H1 (cell line): Measurements from ENCODE around the gene SMAD6. TPM values are rescaled to one million over a fixed set of nuclear protein-coding genes. Genes with fewer than 3 reads are reported as not detected.

Experiments
- CTCF ChIA-PET: fragments of 300-600 bp; sonication (Branson Sonifier 250); formaldehyde crosslinking; loops from one replicate; lab custom pipeline; 2021; ENCODE audit not compliant: partially characterized antibody; lab: Charles Lee
- POLR2A ChIA-PET: fragments of 300-600 bp; sonication (Branson Sonifier 250); formaldehyde crosslinking; loops from one replicate; lab custom pipeline; 2021; ENCODE audit warnings: inconsistent platforms; ENCODE audit not compliant: partially characterized antibody; lab: Charles Lee
- DNase-seq, 2 experiments: peaks; one replicate each; pipeline versions ENCODE4 v3.0.0 to v3.0.0-alpha.2; 2010 to 2022; ENCODE audit warnings: low spot score in 2 of 2, low read depth in 1 of 2, mixed read lengths in 1 of 2
- FAIRE-seq: peaks from 2 replicates; lab custom pipeline; 2011; peaks lifted over from hg19 to GRCh38; lab: Jason Lieb, UNC
- H2AFZ ChIP-seq: 2 replicates; pipeline ENCODE4 v1.8.1; 2012; ENCODE audit warnings: low read length, inconsistent platforms
- H2AK5ac ChIP-seq: 2 replicates; pipeline ENCODE4 v1.6.1; 2013; ENCODE audit warnings: low read depth, low read length
- H2BK120ac ChIP-seq: replicated peaks from 2 replicates; pipeline ENCODE3; 2013; ENCODE audit warnings: low read depth, low read length, inconsistent platforms
- H2BK12ac ChIP-seq: 2 replicates; pipeline ENCODE4 v1.6.1; 2013; ENCODE audit warnings: low read depth, low read length
- H2BK15ac ChIP-seq: 2 replicates; pipeline ENCODE4 v1.6.1; 2013; ENCODE audit warnings: low read length
- H2BK20ac ChIP-seq: 2 replicates; pipeline ENCODE4 v1.6.1; 2013; ENCODE audit warnings: low read length
- H2BK5ac ChIP-seq: 2 replicates; pipeline ENCODE4 v1.6.1; 2013; ENCODE audit warnings: low read depth, low read length
- H3K14ac ChIP-seq: 2 replicates; pipeline ENCODE4 v1.6.1; 2013; ENCODE audit warnings: inconsistent platforms; ENCODE audit not compliant: insufficient read length
- H3K18ac ChIP-seq: 2 replicates; pipeline ENCODE4 v1.6.1; 2013; ENCODE audit warnings: low read length; ENCODE audit errors: extremely low read depth
- H3K23ac ChIP-seq: 2 replicates; pipeline ENCODE4 v1.6.1; 2013; ENCODE audit warnings: inconsistent platforms; ENCODE audit not compliant: insufficient read length
- H3K23me2 ChIP-seq: 2 replicates; pipeline ENCODE4 v1.6.1; 2013; ENCODE audit warnings: low read depth, low read length
- H3K27ac ChIP-seq: 2 replicates; pipeline ENCODE4 v1.6.1; 2011; ENCODE audit warnings: low read depth, low read length, inconsistent platforms
- H3K27me3 ChIP-seq, 4 experiments: replicated peaks in 1 of 4; 1 replicate in 1 of 4; 2 replicates in 3 of 4; pipeline versions ENCODE4 v1.6.1 to v1.8.1; 2011 to 2013; ENCODE audit warnings: low read length in 3 of 4, mild to moderate bottlenecking in 3 of 4, inconsistent platforms in 2 of 4, mixed read lengths in 2 of 4, moderate library complexity in 1 of 4; ENCODE audit not compliant: control insufficient read depth in 3 of 4, insufficient read depth in 3 of 4; ENCODE audit errors: extremely low read depth in 1 of 4
- H3K36me3 ChIP-seq, 4 experiments: 2 replicates each; pipeline versions ENCODE4 v1.6.1 to v1.8.1; 2011 to 2013; ENCODE audit warnings: mild to moderate bottlenecking in 4 of 4, low read length in 3 of 4, moderate library complexity in 2 of 4, control low read depth in 1 of 4, inconsistent platforms in 1 of 4; ENCODE audit not compliant: insufficient read depth in 4 of 4, control insufficient read depth in 2 of 4
- H3K4ac ChIP-seq: replicated peaks from 2 replicates; pipeline ENCODE3; 2013; ENCODE audit warnings: low read length, low read depth, mixed read lengths, inconsistent platforms; ENCODE audit not compliant: insufficient read length
- H3K4me1 ChIP-seq, 4 experiments: replicated peaks in 1 of 4; 1 replicate in 1 of 4; 2 replicates in 3 of 4; pipeline versions ENCODE4 v1.6.1 to v1.8.1; 2011 to 2013; ENCODE audit warnings: low read length in 3 of 4, inconsistent platforms in 2 of 4, mixed read lengths in 1 of 4; ENCODE audit not compliant: insufficient read depth in 4 of 4, control insufficient read depth in 3 of 4
- H3K4me2 ChIP-seq, 2 experiments: 2 replicates each; pipeline versions ENCODE4 v1.6.1 to v1.8.1; 2011 to 2013; ENCODE audit warnings: low read depth in 2 of 2, low read length in 2 of 2, control low read depth in 1 of 2, inconsistent platforms in 1 of 2, mild to moderate bottlenecking in 1 of 2; ENCODE audit not compliant: insufficient read depth in 1 of 2
- H3K4me3 ChIP-seq, 4 experiments: fragments of 200-600, 300-600 bp in 1 of 4; sonication (generic), shearing (Covaris generic), sonication (Bioruptor Twin) in 1 of 4; 2 replicates each; pipeline versions ENCODE4 v1.5.1 to v1.8.1; 2011 to 2016; ENCODE audit warnings: low read length in 4 of 4, low read depth in 3 of 4, control low read depth in 2 of 4, inconsistent platforms in 2 of 4, mild to moderate bottlenecking in 2 of 4, mixed read lengths in 1 of 4, moderate library complexity in 1 of 4; ENCODE audit not compliant: insufficient read depth in 2 of 4; ENCODE audit errors: extremely low read depth in 1 of 4
- H3K56ac ChIP-seq: replicated peaks from 2 replicates; pipeline ENCODE3; 2013; ENCODE audit warnings: low read depth, mild to moderate bottlenecking, mixed read lengths, low read length, inconsistent platforms; ENCODE audit not compliant: insufficient read length
- H3K79me1 ChIP-seq: 2 replicates; pipeline ENCODE4 v1.6.1; 2013; ENCODE audit warnings: low read depth, low read length, control low read depth
- H3K79me2 ChIP-seq, 2 experiments: 2 replicates each; pipeline versions ENCODE4 v1.6.1 to v1.8.1; 2012 to 2013; ENCODE audit warnings: low read length in 2 of 2, mild to moderate bottlenecking in 2 of 2, inconsistent platforms in 1 of 2; ENCODE audit not compliant: insufficient read depth in 2 of 2, control insufficient read depth in 1 of 2
- H3K9ac ChIP-seq, 4 experiments: replicated peaks in 1 of 4; 1 replicate in 1 of 4; 2 replicates in 3 of 4; pipeline versions ENCODE4 v1.6.1 to v1.8.1; 2011 to 2013; ENCODE audit warnings: low read depth in 3 of 4, low read length in 3 of 4, control low read depth in 2 of 4, mild to moderate bottlenecking in 2 of 4, moderate library complexity in 2 of 4, inconsistent platforms in 1 of 4; ENCODE audit errors: extremely low read depth in 1 of 4
- H3K9me3 ChIP-seq, 2 experiments: 2 replicates each; pipeline versions ENCODE4 v1.6.1 to v1.8.1; 2012 to 2013; ENCODE audit warnings: mild to moderate bottlenecking in 2 of 2, moderate library complexity in 2 of 2, control low read depth in 1 of 2, inconsistent platforms in 1 of 2, low read depth in 1 of 2, low read length in 1 of 2, mixed read lengths in 1 of 2; ENCODE audit not compliant: insufficient read depth in 2 of 2
- H4K20me1 ChIP-seq, 2 experiments: replicated peaks in 1 of 2; 2 replicates each; pipeline versions ENCODE3 to v1.8.1; 2011 to 2013; ENCODE audit warnings: inconsistent platforms in 2 of 2, low read length in 2 of 2, mild to moderate bottlenecking in 1 of 2; ENCODE audit not compliant: insufficient read depth in 2 of 2, control insufficient read depth in 1 of 2
- H4K5ac ChIP-seq: 2 replicates; pipeline ENCODE4 v1.6.1; 2013; ENCODE audit warnings: low read length, low read depth, mixed read lengths, inconsistent platforms; ENCODE audit not compliant: insufficient read length
- H4K8ac ChIP-seq: 2 replicates; pipeline ENCODE4 v1.8.0; 2013; ENCODE audit warnings: mild to moderate bottlenecking, moderate library complexity, low read length, inconsistent platforms; ENCODE audit not compliant: insufficient read depth; ENCODE audit errors: extremely low read depth
- H4K91ac ChIP-seq: replicated peaks from 2 replicates; pipeline ENCODE3; 2013; ENCODE audit warnings: low read length, mixed read lengths, inconsistent platforms; ENCODE audit not compliant: insufficient read length
- ATF2 ChIP-seq: IDR thresholded peaks from 2 replicates; pipeline ENCODE4 v1.6.1; 2012; ENCODE audit warnings: low read length, inconsistent platforms
- CBX8 ChIP-seq: fragments of 300-800, 300-1000 bp; sonication (generic); IDR thresholded peaks from 2 replicates; pipeline ENCODE4 v1.7.1; 2016; ENCODE audit warnings: low read depth, low read length, borderline replicate concordance
- GABPA ChIP-seq: IDR thresholded peaks from 2 replicates; pipeline ENCODE4 v1.6.1; 2011; ENCODE audit warnings: mild to moderate bottlenecking, low read length, moderate library complexity, borderline replicate concordance; ENCODE audit not compliant: insufficient read depth
- HDAC2 ChIP-seq, 2 experiments: fragments of 300-600 bp in 1 of 2; sonication (generic) in 1 of 2; IDR thresholded peaks; 2 replicates each; pipeline ENCODE4 v1.6.1; 2011 to 2012; ENCODE audit warnings: low read depth in 2 of 2, low read length in 2 of 2, mild to moderate bottlenecking in 2 of 2, moderate library complexity in 2 of 2, borderline replicate concordance in 1 of 2, inconsistent platforms in 1 of 2
- JUND ChIP-seq: IDR thresholded peaks from 2 replicates; pipeline ENCODE4 v1.6.1; 2011; ENCODE audit warnings: mild to moderate bottlenecking, improper control_type of control experiment, low read length
- NRF1 ChIP-seq: IDR thresholded peaks from 2 replicates; pipeline ENCODE4 v1.6.1; 2011; ENCODE audit warnings: mild to moderate bottlenecking, low read depth, low read length, improper control_type of control experiment
- SP1 ChIP-seq: IDR thresholded peaks from 2 replicates; pipeline ENCODE4 v1.6.1; 2011; ENCODE audit warnings: low read depth, low read length
- WGBS, 2 experiments: shearing (Covaris generic) in 1 of 2; methylation state at CpG; one replicate each; pipeline versions ENCODE4 v1.1.6 to v1.1.7; 2013 to 2015; ENCODE audit warnings: low lambda C conversion rate in 2 of 2, mixed read lengths in 2 of 2, inconsistent platforms in 1 of 2, low coverage in 1 of 2, missing lambda C conversion rate in 1 of 2; ENCODE audit not compliant: insufficient replicate concordance in 2 of 2, insufficient coverage in 1 of 2, insufficient read length in 1 of 2; ENCODE audit errors: extremely low coverage in 1 of 2, missing lambda C conversion rate in 1 of 2; 5-methylcytosine and 5-hydroxymethylcytosine counted together
- polyA plus RNA-seq, 7 experiments: library from polyadenylated mRNA; depleted of rRNA in 3 of 7; stranded (reverse) in 5 of 7; unstranded in 2 of 7; fragments of >200 nt in 5 of 7; fragments of 200-250 nt in 2 of 7; gene quantifications; 1 replicate in 5 of 7; 2 replicates in 1 of 7; 4 replicates in 1 of 7; pipeline versions ENCODE4 v1.2.1 to v1.2.3, GENCODE V29; 2011 to 2013; ENCODE audit warnings: missing spikeins in 2 of 7, mixed read lengths in 2 of 7
- total RNA-seq: library from RNA; stranded (reverse); fragmentation: NEBNext Ultra II Directional; extraction: Animal tissue kit (Norgen Biotek cat#: 25700); gene quantifications from 2 replicates; pipeline ENCODE4 v1.2.1, GENCODE V29; 2021

SMAD6 gene
- total and polyA plus RNA-seq, 2 of the 8 experiments (the other 6 are each of a cell fraction or from before 2014, with no cell fraction given), result 1.8 to 7.0 TPM

GRCh38 chr15:66738116-66738515 lies 36.1 kb downstream of the SMAD6 start:
- Histone ChIP-seq H2AK5ac (no peak overlapping the region; the same call in 1 of the 2 replicates), H2BK20ac (no peak overlapping the region), H3K27ac (no peak overlapping the region), H3K23me2 (no peaks in the 10 kb centered on the region), H3K14ac (no peak overlapping the region), H3K4me1 (peaks cover 0 to 5% (median 0%) of the 10 kb centered on the region in 4 experiments; a peak in 2 of 7 replicates), H3K27me3 (no peaks in the 10 kb centered on the region), H3K4me3 (no peak overlapping the region), H3K23ac (no peak overlapping the region), H2AFZ (no peak overlapping the region), H3K36me3 (no peaks in the 10 kb centered on the region), H2BK5ac (no peak overlapping the region), H3K9me3 (no peaks in the 10 kb centered on the region), H4K20me1 (peaks cover 0 to 2% of the 10 kb centered on the region in 2 experiments), H3K4me2 (no peak overlapping the region), H2BK12ac (no peak overlapping the region; the same call in 1 of the 2 replicates), H4K91ac (no peak overlapping the region), H4K8ac (no peak overlapping the region), H2BK120ac (no peak overlapping the region), H3K56ac (no peak overlapping the region), H4K5ac (no peak overlapping the region), H2BK15ac (no peak overlapping the region), H3K79me2 (no peaks in the 10 kb centered on the region), H3K79me1 (0 out of 2 replicates have a peak, but pooled peaks cover 2% of the 10 kb centered on the region), H3K4ac (no peak overlapping the region), H3K18ac (no peak overlapping the region; the same call in 1 of the 2 replicates), H3K9ac (no peak overlapping the region)
- TF ChIP-seq SP1 (no peak), JUND (no peak), ATF2 (no peak), NRF1 (no peak), GABPA (no peak), CBX8 (no peak), HDAC2 (IDR thresholded peaks at IDR 0.05; ENCODE audit: borderline replicate concordance in 1 of 2, low read depth in 2 of 2, low read length in 2 of 2) (no peak)
- no peak for FAIRE-seq
- ChIA-PET POLR2A (interaction anchor here (0.7 kb wide), 1 partner anchor 34 kb away, joined by 3 read pairs; no protein-coding TSS in a partner anchor), CTCF (interaction anchor here (0.6 to 1.6 kb wide), 3 partner anchors 30 to 47 kb away, joined by 3 read pairs; no protein-coding TSS in a partner anchor)
- WGBS, 2 experiments, result 93% methylated on average over 10 of the region's 10 CpGs; no CpG with 5 or more reads in 1 of the 2 experiments
- DNase-seq, result no peak
